H1 (cell line): ENCODE data around the gene SH2B2. TPM values are rescaled to one million over a fixed set of nuclear protein-coding genes. Genes with fewer than 3 reads are reported as not detected.

Source experiments
- CTCF ChIA-PET: fragments of 300-600 bp; sonication (Branson Sonifier 250); formaldehyde crosslinking; loops from one replicate; lab custom pipeline; 2021; ENCODE audit not compliant: partially characterized antibody; lab: Charles Lee
- POLR2A ChIA-PET: fragments of 300-600 bp; sonication (Branson Sonifier 250); formaldehyde crosslinking; loops from one replicate; lab custom pipeline; 2021; ENCODE audit warnings: inconsistent platforms; ENCODE audit not compliant: partially characterized antibody; lab: Charles Lee
- DNase-seq, 2 experiments: peaks; one replicate each; pipeline versions ENCODE4 v3.0.0 to v3.0.0-alpha.2; 2010 to 2022; ENCODE audit warnings: low spot score in 2 of 2, low read depth in 1 of 2, mixed read lengths in 1 of 2
- FAIRE-seq: peaks from 2 replicates; lab custom pipeline; 2011; peaks lifted over from hg19 to GRCh38; lab: Jason Lieb, UNC
- H2AFZ ChIP-seq: 2 replicates; pipeline ENCODE4 v1.8.1; 2012; ENCODE audit warnings: low read length, inconsistent platforms
- H2AK5ac ChIP-seq: 2 replicates; pipeline ENCODE4 v1.6.1; 2013; ENCODE audit warnings: low read depth, low read length
- H2BK120ac ChIP-seq: replicated peaks from 2 replicates; pipeline ENCODE3; 2013; ENCODE audit warnings: low read depth, low read length, inconsistent platforms
- H2BK12ac ChIP-seq: 2 replicates; pipeline ENCODE4 v1.6.1; 2013; ENCODE audit warnings: low read depth, low read length
- H2BK15ac ChIP-seq: 2 replicates; pipeline ENCODE4 v1.6.1; 2013; ENCODE audit warnings: low read length
- H2BK20ac ChIP-seq: 2 replicates; pipeline ENCODE4 v1.6.1; 2013; ENCODE audit warnings: low read length
- H2BK5ac ChIP-seq: 2 replicates; pipeline ENCODE4 v1.6.1; 2013; ENCODE audit warnings: low read depth, low read length
- H3K14ac ChIP-seq: 2 replicates; pipeline ENCODE4 v1.6.1; 2013; ENCODE audit warnings: inconsistent platforms; ENCODE audit not compliant: insufficient read length
- H3K18ac ChIP-seq: 2 replicates; pipeline ENCODE4 v1.6.1; 2013; ENCODE audit warnings: low read length; ENCODE audit errors: extremely low read depth
- H3K23ac ChIP-seq: 2 replicates; pipeline ENCODE4 v1.6.1; 2013; ENCODE audit warnings: inconsistent platforms; ENCODE audit not compliant: insufficient read length
- H3K23me2 ChIP-seq: 2 replicates; pipeline ENCODE4 v1.6.1; 2013; ENCODE audit warnings: low read depth, low read length
- H3K27ac ChIP-seq: 2 replicates; pipeline ENCODE4 v1.6.1; 2011; ENCODE audit warnings: low read depth, low read length, inconsistent platforms
- H3K27me3 ChIP-seq, 4 experiments: replicated peaks in 1 of 4; 1 replicate in 1 of 4; 2 replicates in 3 of 4; pipeline versions ENCODE4 v1.6.1 to v1.8.1; 2011 to 2013; ENCODE audit warnings: low read length in 3 of 4, mild to moderate bottlenecking in 3 of 4, inconsistent platforms in 2 of 4, mixed read lengths in 2 of 4, moderate library complexity in 1 of 4; ENCODE audit not compliant: control insufficient read depth in 3 of 4, insufficient read depth in 3 of 4; ENCODE audit errors: extremely low read depth in 1 of 4
- H3K36me3 ChIP-seq, 4 experiments: 2 replicates each; pipeline versions ENCODE4 v1.6.1 to v1.8.1; 2011 to 2013; ENCODE audit warnings: mild to moderate bottlenecking in 4 of 4, low read length in 3 of 4, moderate library complexity in 2 of 4, control low read depth in 1 of 4, inconsistent platforms in 1 of 4; ENCODE audit not compliant: insufficient read depth in 4 of 4, control insufficient read depth in 2 of 4
- H3K4ac ChIP-seq: replicated peaks from 2 replicates; pipeline ENCODE3; 2013; ENCODE audit warnings: low read length, low read depth, mixed read lengths, inconsistent platforms; ENCODE audit not compliant: insufficient read length
- H3K4me1 ChIP-seq, 4 experiments: replicated peaks in 1 of 4; 1 replicate in 1 of 4; 2 replicates in 3 of 4; pipeline versions ENCODE4 v1.6.1 to v1.8.1; 2011 to 2013; ENCODE audit warnings: low read length in 3 of 4, inconsistent platforms in 2 of 4, mixed read lengths in 1 of 4; ENCODE audit not compliant: insufficient read depth in 4 of 4, control insufficient read depth in 3 of 4
- H3K4me2 ChIP-seq, 2 experiments: 2 replicates each; pipeline versions ENCODE4 v1.6.1 to v1.8.1; 2011 to 2013; ENCODE audit warnings: low read depth in 2 of 2, low read length in 2 of 2, control low read depth in 1 of 2, inconsistent platforms in 1 of 2, mild to moderate bottlenecking in 1 of 2; ENCODE audit not compliant: insufficient read depth in 1 of 2
- H3K4me3 ChIP-seq, 4 experiments: fragments of 200-600, 300-600 bp in 1 of 4; sonication (generic), shearing (Covaris generic), sonication (Bioruptor Twin) in 1 of 4; 2 replicates each; pipeline versions ENCODE4 v1.5.1 to v1.8.1; 2011 to 2016; ENCODE audit warnings: low read length in 4 of 4, low read depth in 3 of 4, control low read depth in 2 of 4, inconsistent platforms in 2 of 4, mild to moderate bottlenecking in 2 of 4, mixed read lengths in 1 of 4, moderate library complexity in 1 of 4; ENCODE audit not compliant: insufficient read depth in 2 of 4; ENCODE audit errors: extremely low read depth in 1 of 4
- H3K56ac ChIP-seq: replicated peaks from 2 replicates; pipeline ENCODE3; 2013; ENCODE audit warnings: low read depth, mild to moderate bottlenecking, mixed read lengths, low read length, inconsistent platforms; ENCODE audit not compliant: insufficient read length
- H3K79me1 ChIP-seq: 2 replicates; pipeline ENCODE4 v1.6.1; 2013; ENCODE audit warnings: low read depth, low read length, control low read depth
- H3K79me2 ChIP-seq, 2 experiments: 2 replicates each; pipeline versions ENCODE4 v1.6.1 to v1.8.1; 2012 to 2013; ENCODE audit warnings: low read length in 2 of 2, mild to moderate bottlenecking in 2 of 2, inconsistent platforms in 1 of 2; ENCODE audit not compliant: insufficient read depth in 2 of 2, control insufficient read depth in 1 of 2
- H3K9ac ChIP-seq, 4 experiments: replicated peaks in 1 of 4; 1 replicate in 1 of 4; 2 replicates in 3 of 4; pipeline versions ENCODE4 v1.6.1 to v1.8.1; 2011 to 2013; ENCODE audit warnings: low read depth in 3 of 4, low read length in 3 of 4, control low read depth in 2 of 4, mild to moderate bottlenecking in 2 of 4, moderate library complexity in 2 of 4, inconsistent platforms in 1 of 4; ENCODE audit errors: extremely low read depth in 1 of 4
- H3K9me3 ChIP-seq, 2 experiments: 2 replicates each; pipeline versions ENCODE4 v1.6.1 to v1.8.1; 2012 to 2013; ENCODE audit warnings: mild to moderate bottlenecking in 2 of 2, moderate library complexity in 2 of 2, control low read depth in 1 of 2, inconsistent platforms in 1 of 2, low read depth in 1 of 2, low read length in 1 of 2, mixed read lengths in 1 of 2; ENCODE audit not compliant: insufficient read depth in 2 of 2
- H4K20me1 ChIP-seq, 2 experiments: replicated peaks in 1 of 2; 2 replicates each; pipeline versions ENCODE3 to v1.8.1; 2011 to 2013; ENCODE audit warnings: inconsistent platforms in 2 of 2, low read length in 2 of 2, mild to moderate bottlenecking in 1 of 2; ENCODE audit not compliant: insufficient read depth in 2 of 2, control insufficient read depth in 1 of 2
- H4K5ac ChIP-seq: 2 replicates; pipeline ENCODE4 v1.6.1; 2013; ENCODE audit warnings: low read length, low read depth, mixed read lengths, inconsistent platforms; ENCODE audit not compliant: insufficient read length
- H4K8ac ChIP-seq: 2 replicates; pipeline ENCODE4 v1.8.0; 2013; ENCODE audit warnings: mild to moderate bottlenecking, moderate library complexity, low read length, inconsistent platforms; ENCODE audit not compliant: insufficient read depth; ENCODE audit errors: extremely low read depth
- H4K91ac ChIP-seq: replicated peaks from 2 replicates; pipeline ENCODE3; 2013; ENCODE audit warnings: low read length, mixed read lengths, inconsistent platforms; ENCODE audit not compliant: insufficient read length
- EGR1 ChIP-seq: IDR thresholded peaks from 2 replicates; pipeline ENCODE4 v1.6.1; 2011; ENCODE audit warnings: low read depth, low read length, borderline replicate concordance
- SIN3A ChIP-seq, 2 experiments: IDR thresholded peaks in 1 of 2; conservative IDR thresholded peaks in 1 of 2; 2 replicates each; pipeline ENCODE4 v1.6.1; 2011 to 2012; ENCODE audit warnings: low read length in 2 of 2, improper control_type of control experiment in 1 of 2, low read depth in 1 of 2, mild to moderate bottlenecking in 1 of 2
- TBP ChIP-seq: IDR thresholded peaks from 2 replicates; pipeline ENCODE4 v1.6.1; 2011; ENCODE audit warnings: low read depth, low read length, improper control_type of control experiment
- WGBS, 2 experiments: shearing (Covaris generic) in 1 of 2; methylation state at CpG; one replicate each; pipeline versions ENCODE4 v1.1.6 to v1.1.7; 2013 to 2015; ENCODE audit warnings: low lambda C conversion rate in 2 of 2, mixed read lengths in 2 of 2, inconsistent platforms in 1 of 2, low coverage in 1 of 2, missing lambda C conversion rate in 1 of 2; ENCODE audit not compliant: insufficient replicate concordance in 2 of 2, insufficient coverage in 1 of 2, insufficient read length in 1 of 2; ENCODE audit errors: extremely low coverage in 1 of 2, missing lambda C conversion rate in 1 of 2; 5-methylcytosine and 5-hydroxymethylcytosine counted together
- polyA plus RNA-seq, 7 experiments: library from polyadenylated mRNA; depleted of rRNA in 3 of 7; stranded (reverse) in 5 of 7; unstranded in 2 of 7; fragments of >200 nt in 5 of 7; fragments of 200-250 nt in 2 of 7; gene quantifications; 1 replicate in 5 of 7; 2 replicates in 1 of 7; 4 replicates in 1 of 7; pipeline versions ENCODE4 v1.2.1 to v1.2.3, GENCODE V29; 2011 to 2013; ENCODE audit warnings: missing spikeins in 2 of 7, mixed read lengths in 2 of 7
- total RNA-seq: library from RNA; stranded (reverse); fragmentation: NEBNext Ultra II Directional; extraction: Animal tissue kit (Norgen Biotek cat#: 25700); gene quantifications from 2 replicates; pipeline ENCODE4 v1.2.1, GENCODE V29; 2021

The SH2B2 gene
- total and polyA plus RNA-seq, 2 of the 8 experiments (the other 6 are each of a cell fraction or from before 2014, with no cell fraction given): 11.5 to 18.7 TPM

- no peak overlapping the region for H2AFZ ChIP-seq
- H3K56ac ChIP-seq: no peak overlapping the region
- FAIRE-seq: no peak
- peaks cover 10 to 35% of the 10 kb centered on the region in 2 experiments for H4K20me1 ChIP-seq
- H3K9ac ChIP-seq: no peak overlapping the region
- no peaks in the 10 kb centered on the region for H3K9me3 ChIP-seq
- ChIA-PET POLR2A (interaction anchor here (0.6 to 1.0 kb wide), 2 partner anchors 105 to 173 kb away, joined by 3 read pairs; partner anchors contain the start of gene PRKRIP1), CTCF (interaction anchor here (1.0 to 4.4 kb wide), 5 partner anchors 10 to 27 kb away, joined by 3 to 29 read pairs (median 4); no protein-coding TSS in a partner anchor)
- no peak overlapping the region for H2BK20ac ChIP-seq
- H3K14ac ChIP-seq: no peak overlapping the region
- H3K4ac ChIP-seq: no peak overlapping the region
- H3K23ac ChIP-seq: no peak overlapping the region
- no peak overlapping the region for H2BK12ac ChIP-seq
- WGBS, 2 experiments: 80% methylated on average over 18 of the region's 18 CpGs; no CpG with 5 or more reads in 1 of the 2 experiments
- H4K91ac ChIP-seq: no peak overlapping the region
- 0 out of 2 replicates have a peak overlapping the region, but pooled peaks have one; percentile 4 for H4K8ac ChIP-seq
- no peak overlapping the region for H3K4me2 ChIP-seq
- peaks cover 5% of the 10 kb centered on the region for H3K79me1 ChIP-seq
- H2BK5ac ChIP-seq: no peak overlapping the region
- no peak overlapping the region for H4K5ac ChIP-seq
- H3K4me1 ChIP-seq: peaks cover 0 to 27% (median 9%) of the 10 kb centered on the region in 4 experiments; a peak in 6 of 7 replicates
- peaks cover 0 to 2% (median 0%) of the 10 kb centered on the region in 4 experiments; a peak in 3 of 7 replicates for H3K27me3 ChIP-seq
- peak; percentile 7; the same call in 1 of the 2 replicates for TF ChIP-seq EGR1
- TF ChIP-seq TBP: no peak
- 0 out of 4 replicates have a peak, but pooled peaks of 1 of the 2 experiments have one; percentile 25 for TF ChIP-seq SIN3A (conservative IDR thresholded peaks at IDR 0.05 in 1 of 2, IDR thresholded peaks at IDR 0.05 in 1 of 2; ENCODE audit: low read depth in 1 of 2, low read length in 2 of 2)
- H3K4me3 ChIP-seq: no peak overlapping the region
- no peak overlapping the region for H2AK5ac ChIP-seq
- peaks cover 12% of the 10 kb centered on the region; the same call in 1 of the 2 replicates for H3K23me2 ChIP-seq
- no peaks in the 10 kb centered on the region for H3K36me3 ChIP-seq
- H3K79me2 ChIP-seq: 0 out of 4 replicates have a peak, but pooled peaks cover 0 to 2% of the 10 kb centered on the region in 2 experiments
- H2BK15ac ChIP-seq: no peak overlapping the region
- no peak overlapping the region for H2BK120ac ChIP-seq
- H3K18ac ChIP-seq: no peak overlapping the region
- no peak overlapping the region for H3K27ac ChIP-seq
- DNase-seq: no peak
Observed at GRCh38 chr7:102291056-102291915, 4.6 kb downstream of the SH2B2 start.
